ENCODE measurements around the gene LAMB2.
A peak's percentile ranks its signal among the peaks of the same experiment; 100 is the strongest.

LAMB2 gene

GRCh38 chr3:49132437-49133225 lies at the start of gene LAMB2:
Gene LAMB2, minus strand, starts transcription at chr3:49133050. Its CDS starts 183 bp downstream, at chr3:49132867.
- DNase-seq (ENCODE audit: low read depth): no peak

GRCh38 chr3:49181351-49181750 lies 48.5 kb upstream of the LAMB2 start:
- no peak for DNase-seq (ENCODE audit: low read depth)

GRCh38 chr3:49180116-49180515 lies 47.3 kb upstream of the LAMB2 start:
- DNase-seq (ENCODE audit: low read depth): no peak

- no peak for DNase-seq (ENCODE audit: low read depth)
Observed at GRCh38 chr3:49177073-49177472, 44.2 kb upstream of the LAMB2 start.

GRCh38 chr3:49175530-49175929 lies 42.7 kb upstream of the LAMB2 start:
- no peak for DNase-seq (ENCODE audit: low read depth)

GRCh38 chr3:49174397-49174985 lies 41.6 kb upstream of the LAMB2 start:
- no peak for DNase-seq (ENCODE audit: low read depth)

- DNase-seq (ENCODE audit: low read depth): no peak
Observed at GRCh38 chr3:49173792-49174170, 40.9 kb upstream of the LAMB2 start.

- no peak for DNase-seq (ENCODE audit: low read depth)
Observed at GRCh38 chr3:49173116-49173791, 40.4 kb upstream of the LAMB2 start.

- DNase-seq (ENCODE audit: low read depth): no peak
Observed at GRCh38 chr3:49172551-49173041, 39.7 kb upstream of the LAMB2 start.

GRCh38 chr3:49171775-49172500 lies 39.1 kb upstream of the LAMB2 start:
- DNase-seq (ENCODE audit: low read depth): no peak

GRCh38 chr3:49171119-49171774 lies 38.4 kb upstream of the LAMB2 start, which contains the start of gene KLHDC8B:
Gene KLHDC8B, plus strand, starts transcription at chr3:49171598. Its CDS starts 1,172 bp downstream, at chr3:49172770.
- DNase-seq (ENCODE audit: low read depth): peak; percentile 77

- no peak for DNase-seq (ENCODE audit: low read depth)
Observed at GRCh38 chr3:49170744-49171118, 37.9 kb upstream of the LAMB2 start.

- no peak for DNase-seq (ENCODE audit: low read depth)
Observed at GRCh38 chr3:49166752-49167556, 34.1 kb upstream of the LAMB2 start.

- DNase-seq (ENCODE audit: low read depth): peak; percentile 65
Observed at GRCh38 chr3:49165771-49166751, 33.2 kb upstream of the LAMB2 start, which contains the start of gene CCDC71. Gene CCDC71, minus strand, starts transcription at chr3:49166331. Its CDS starts 2,123 bp downstream, at chr3:49164208.

- no peak for DNase-seq (ENCODE audit: low read depth)
Observed at GRCh38 chr3:49164983-49165720, 32.3 kb upstream of the LAMB2 start.

- no peak for DNase-seq (ENCODE audit: low read depth)
Observed at GRCh38 chr3:49163609-49164008, 30.8 kb upstream of the LAMB2 start.

- no peak for DNase-seq (ENCODE audit: low read depth)
Observed at GRCh38 chr3:49162751-49163419, 30.0 kb upstream of the LAMB2 start.

All from CMK (cell line).